ENCODE data around the gene ASB7. TPM values are rescaled to one million over a fixed set of nuclear protein-coding genes. Genes with fewer than 3 reads are reported as not detected.

ASB7 gene
- polyA plus RNA-seq (2012; ENCODE audit: insufficient read length, low read depth) = 9.7 TPM

GRCh38 chr15:100602064-100602822 lies at the start of gene ASB7, which contains the start of gene LINS1:
Gene ASB7, plus strand, starts transcription at chr15:100602589. Its CDS starts 9,628 bp downstream, at chr15:100612217.
Gene LINS1, minus strand, starts transcription at chr15:100602184. Its CDS starts 21,342 bp downstream, at chr15:100580842.
- TF ChIP-seq SIN3A (IDR thresholded peaks at IDR 0.05; ENCODE audit: borderline replicate concordance, insufficient read depth, low read length) = 0 out of 2 replicates have a peak, but pooled peaks have one; percentile 13
- TF ChIP-seq FOXP2 (optimal IDR thresholded peaks at IDR 0.05; ENCODE audit: borderline replicate concordance, extremely low read depth, extremely low read length, insufficient read depth) = peak; percentile 60
- peak; percentile 39 for TF ChIP-seq POLR2AphosphoS5 (IDR thresholded peaks at IDR 0.05; ENCODE audit: low read depth, low read length)
- no peak for TF ChIP-seq REST (IDR thresholded peaks at IDR 0.05; ENCODE audit: insufficient read depth in 1 of 2, low read depth in 2 of 2, low read length in 2 of 2)
- peak; percentile 27; the same call in 1 of the 2 replicates for TF ChIP-seq TAF1 (IDR thresholded peaks at IDR 0.05; ENCODE audit: borderline replicate concordance, insufficient read depth, low read length)

GRCh38 chr15:100553468-100553867 lies 48.9 kb upstream of the ASB7 start:
- TF ChIP-seq REST (IDR thresholded peaks at IDR 0.05; ENCODE audit: insufficient read depth in 1 of 2, low read depth in 2 of 2, low read length in 2 of 2) (no peak), FOXP2 (optimal IDR thresholded peaks at IDR 0.05; ENCODE audit: borderline replicate concordance, extremely low read depth, extremely low read length, insufficient read depth) (no peak), TAF1 (IDR thresholded peaks at IDR 0.05; ENCODE audit: borderline replicate concordance, insufficient read depth, low read length) (no peak), SIN3A (IDR thresholded peaks at IDR 0.05; ENCODE audit: borderline replicate concordance, insufficient read depth, low read length) (no peak), POLR2AphosphoS5 (IDR thresholded peaks at IDR 0.05; ENCODE audit: low read depth, low read length) (no peak)

- no peak for TF ChIP-seq SIN3A (IDR thresholded peaks at IDR 0.05; ENCODE audit: borderline replicate concordance, insufficient read depth, low read length)
- no peak for TF ChIP-seq POLR2AphosphoS5 (IDR thresholded peaks at IDR 0.05; ENCODE audit: low read depth, low read length)
- TF ChIP-seq TAF1 (IDR thresholded peaks at IDR 0.05; ENCODE audit: borderline replicate concordance, insufficient read depth, low read length) = no peak
- no peak for TF ChIP-seq FOXP2 (optimal IDR thresholded peaks at IDR 0.05; ENCODE audit: borderline replicate concordance, extremely low read depth, extremely low read length, insufficient read depth)
- TF ChIP-seq REST (IDR thresholded peaks at IDR 0.05; ENCODE audit: insufficient read depth in 1 of 2, low read depth in 2 of 2, low read length in 2 of 2) = no peak
These were observed 43.6 kb upstream of the ASB7 start for GRCh38 chr15:100558771-100559254.

GRCh38 chr15:100559330-100559729 lies 43.1 kb upstream of the ASB7 start:
- TF ChIP-seq FOXP2 (optimal IDR thresholded peaks at IDR 0.05; ENCODE audit: borderline replicate concordance, extremely low read depth, extremely low read length, insufficient read depth) = no peak
- no peak for TF ChIP-seq SIN3A (IDR thresholded peaks at IDR 0.05; ENCODE audit: borderline replicate concordance, insufficient read depth, low read length)
- TF ChIP-seq TAF1 (IDR thresholded peaks at IDR 0.05; ENCODE audit: borderline replicate concordance, insufficient read depth, low read length) = no peak
- no peak for TF ChIP-seq REST (IDR thresholded peaks at IDR 0.05; ENCODE audit: insufficient read depth in 1 of 2, low read depth in 2 of 2, low read length in 2 of 2)
- TF ChIP-seq POLR2AphosphoS5 (IDR thresholded peaks at IDR 0.05; ENCODE audit: low read depth, low read length) = no peak
